ENCODE results near the gene CDH2.
"Not testable (repeated sequence)": the region's sequence is repeated elsewhere in the genome, so short reads cannot be mapped to it uniquely, and the experiment has no call there.

Gene CDH2

GRCh38 chr18:27906189-27906588 is 270.7 kb downstream of the CDH2 start:
- DNase-seq (ENCODE audit: low read depth): not testable (repeated sequence)

DNA sequence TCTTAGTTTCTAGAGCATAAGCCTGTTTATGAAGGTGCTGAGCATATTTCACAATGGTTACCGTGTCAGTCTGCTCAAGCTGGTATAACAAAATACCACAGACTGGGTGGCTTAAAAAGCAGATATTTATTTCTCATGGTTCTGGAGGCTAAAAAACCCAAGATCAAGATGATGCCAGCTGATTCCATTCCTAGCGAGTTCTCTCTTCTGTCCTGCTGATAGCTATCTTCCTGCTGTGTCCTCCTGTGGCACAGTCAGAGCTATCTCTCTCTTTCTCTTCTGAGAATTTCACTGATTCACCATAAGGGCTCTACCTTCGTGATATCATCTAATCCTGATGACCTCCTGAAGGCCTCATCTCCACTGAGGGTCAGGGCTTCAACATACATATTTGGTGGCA is 273.0 kb downstream of the CDH2 start:
- no peak for DNase-seq (ENCODE audit: low read depth)

DNA sequence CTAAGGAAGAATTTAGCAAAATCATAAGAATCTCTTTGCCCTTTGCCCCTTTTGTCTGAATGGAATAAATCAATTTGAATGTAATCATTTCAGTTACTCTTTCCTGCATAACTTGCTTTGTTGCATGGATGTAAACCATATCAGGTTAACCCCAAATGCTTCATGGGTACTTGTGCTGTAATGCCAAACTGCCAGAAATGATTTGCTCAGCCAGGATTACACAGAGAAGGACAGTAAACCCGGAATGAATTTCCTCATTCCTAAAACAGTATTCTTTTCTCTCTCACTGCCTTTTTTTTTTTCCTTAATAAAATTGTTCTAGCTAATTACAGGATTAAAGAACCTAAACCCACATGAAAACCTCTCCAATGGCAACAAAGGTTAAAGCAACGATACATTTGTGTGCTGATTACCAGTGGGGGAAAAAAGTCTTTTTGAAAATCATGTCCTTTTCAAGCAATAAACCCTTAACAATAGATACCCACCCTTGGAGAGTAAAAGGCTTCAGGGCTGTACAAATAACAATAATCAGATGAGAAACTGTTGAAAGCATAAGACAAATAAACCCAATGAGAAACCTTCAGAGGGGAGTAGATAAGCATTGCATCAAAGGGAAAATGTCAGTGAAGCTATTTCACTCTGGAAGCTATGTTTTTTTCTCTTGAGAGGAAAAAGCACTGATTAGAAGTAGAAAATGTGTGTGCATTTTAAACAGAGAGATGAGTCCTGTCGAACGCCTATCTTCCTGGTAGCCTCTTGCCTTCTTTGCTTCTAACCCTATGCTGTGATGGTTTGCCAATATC is 275.3 kb downstream of the CDH2 start:
- DNase-seq (ENCODE audit: low read depth): no peak
